Stomach (tissue), 4 donors: ENCODE data around the gene TMED3.

Source experiments
- CTCF ChIP-seq, 7 experiments: fragments of 450-650 bp in 4 of 7; fragments of 200-600 bp in 3 of 7; sonication (generic) in 3 of 7; IDR thresholded peaks; one replicate each; pipeline ENCODE4 v1.5.1; 2016 to 2019; ENCODE audit warnings: antibody characterized with exemption in 7 of 7, control low read depth in 2 of 7, mild to moderate bottlenecking in 1 of 7
- EP300 ChIP-seq: sonication (generic); formaldehyde crosslinking; IDR thresholded peaks from one replicate; pipeline ENCODE4 v1.6.1; 2017; ENCODE audit warnings: antibody characterized with exemption
- POLR2A ChIP-seq, 4 donors: fragments of 450-650 bp; IDR thresholded peaks; one replicate each; pipeline ENCODE4 v1.6.1; 2016; ENCODE audit warnings: antibody characterized with exemption in 4 of 4, control low read depth in 2 of 4, mild to moderate bottlenecking in 1 of 4, moderate library complexity in 1 of 4

- TF ChIP-seq POLR2A (IDR thresholded peaks at IDR 0.05) = no peak
- no peak for TF ChIP-seq CTCF (IDR thresholded peaks at IDR 0.05)
- no peak for TF ChIP-seq EP300
Observed at GRCh38 chr15:79337591-79337990, 26.7 kb downstream of the TMED3 start.
